Measurements from ENCODE around the gene ARSG. TPM values are rescaled to one million over a fixed set of nuclear protein-coding genes. Genes with fewer than 3 reads are reported as not detected.
"Not testable (repeated sequence)": the region's sequence is repeated elsewhere in the genome, so short reads cannot be mapped to it uniquely, and the experiment has no call there.

ARSG gene
- polyA plus RNA-seq, 1 experiment: 1.9 TPM

DNA sequence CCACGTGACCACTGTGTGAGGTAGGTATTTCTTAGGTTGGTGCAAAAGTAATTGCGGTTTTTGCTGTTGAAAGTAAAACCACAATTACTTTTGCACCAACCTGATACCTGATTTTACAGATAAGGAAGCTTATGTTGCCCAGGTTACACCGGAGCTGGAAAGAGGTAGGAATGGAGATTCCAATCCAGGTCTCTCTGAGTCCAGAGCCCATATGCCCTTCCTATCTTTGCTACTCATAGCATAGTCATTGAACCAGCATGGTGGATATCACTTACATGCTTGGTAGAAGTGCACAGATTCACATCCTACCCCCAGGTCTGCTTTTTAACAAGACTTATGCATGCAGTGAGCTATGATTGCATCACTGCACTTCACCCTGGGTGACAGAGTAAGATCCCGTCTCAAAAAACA lies 61.8 kb downstream of the ARSG start:
- DNase-seq (ENCODE audit: low read depth, low spot score): no peak
- Histone ChIP-seq H3K27me3 (ENCODE audit: control insufficient read depth, insufficient read depth, low read length) (no peaks in the 10 kb centered on the region), H3K4me3 (ENCODE audit: low read depth, low read length) (no peak overlapping the region), H3K9me3 (ENCODE audit: control insufficient read depth, insufficient read depth, low read length) (no peaks in the 10 kb centered on the region), H3K27ac (ENCODE audit: low read depth, low read length) (no peak overlapping the region)
- TF ChIP-seq, protein P1, sequence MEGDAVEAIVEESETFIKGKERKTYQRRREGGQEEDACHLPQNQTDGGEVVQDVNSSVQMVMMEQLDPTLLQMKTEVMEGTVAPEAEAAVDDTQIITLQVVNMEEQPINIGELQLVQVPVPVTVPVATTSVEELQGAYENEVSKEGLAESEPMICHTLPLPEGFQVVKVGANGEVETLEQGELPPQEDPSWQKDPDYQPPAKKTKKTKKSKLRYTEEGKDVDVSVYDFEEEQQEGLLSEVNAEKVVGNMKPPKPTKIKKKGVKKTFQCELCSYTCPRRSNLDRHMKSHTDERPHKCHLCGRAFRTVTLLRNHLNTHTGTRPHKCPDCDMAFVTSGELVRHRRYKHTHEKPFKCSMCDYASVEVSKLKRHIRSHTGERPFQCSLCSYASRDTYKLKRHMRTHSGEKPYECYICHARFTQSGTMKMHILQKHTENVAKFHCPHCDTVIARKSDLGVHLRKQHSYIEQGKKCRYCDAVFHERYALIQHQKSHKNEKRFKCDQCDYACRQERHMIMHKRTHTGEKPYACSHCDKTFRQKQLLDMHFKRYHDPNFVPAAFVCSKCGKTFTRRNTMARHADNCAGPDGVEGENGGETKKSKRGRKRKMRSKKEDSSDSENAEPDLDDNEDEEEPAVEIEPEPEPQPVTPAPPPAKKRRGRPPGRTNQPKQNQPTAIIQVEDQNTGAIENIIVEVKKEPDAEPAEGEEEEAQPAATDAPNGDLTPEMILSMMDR (IDR thresholded peaks at IDR 0.05; ENCODE audit: low read depth, low read length): no peak
- CTCF ChIA-PET: interaction anchor here (0.6 to 1.0 kb wide), 2 partner anchors 84 to 152 kb away, joined by 3 read pairs; no protein-coding TSS in a partner anchor
- POLR2A ChIA-PET: interaction anchor here (0.6 kb wide), 1 partner anchor 14 kb away, joined by 4 read pairs; no protein-coding TSS in a partner anchor

DNA sequence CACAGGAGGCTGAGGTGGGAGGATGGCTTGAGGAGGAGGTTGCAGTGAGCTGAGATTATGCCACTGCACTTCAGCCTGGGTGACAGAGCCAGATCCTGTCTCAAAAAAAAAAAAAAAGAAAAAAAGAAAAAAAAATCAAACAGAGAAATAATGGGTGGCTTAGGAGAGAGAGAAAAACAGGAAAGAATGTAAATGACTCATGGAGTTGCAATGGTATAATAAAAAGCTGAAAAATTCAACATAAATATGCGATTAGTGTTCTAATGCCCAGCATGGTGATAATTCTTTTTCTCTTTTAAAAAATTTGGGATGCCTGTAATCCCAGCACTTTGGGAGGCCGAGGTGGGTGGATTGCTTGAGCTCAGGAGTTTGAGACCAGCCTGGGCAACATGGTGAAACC lies 63.0 kb downstream of the ARSG start:
- H3K27me3 ChIP-seq (ENCODE audit: control insufficient read depth, insufficient read depth, low read length); H3K9me3 ChIP-seq (ENCODE audit: control insufficient read depth, insufficient read depth, low read length); DNase-seq (ENCODE audit: low read depth, low spot score); H3K4me3 ChIP-seq (ENCODE audit: low read depth, low read length): not testable (repeated sequence)
- peak overlapping the region; percentile 47 for H3K27ac ChIP-seq (ENCODE audit: low read depth, low read length)
- POLR2A ChIA-PET: interaction anchor here (0.7 to 0.9 kb wide), 4 partner anchors 10 to 46 kb away, joined by 3 to 9 read pairs (median 4); no protein-coding TSS in a partner anchor
- CTCF ChIA-PET: interaction anchor here (0.6 to 2.2 kb wide), 4 partner anchors 45 to 871 kb away, joined by 3 to 11 read pairs (median 5); no protein-coding TSS in a partner anchor

DNA sequence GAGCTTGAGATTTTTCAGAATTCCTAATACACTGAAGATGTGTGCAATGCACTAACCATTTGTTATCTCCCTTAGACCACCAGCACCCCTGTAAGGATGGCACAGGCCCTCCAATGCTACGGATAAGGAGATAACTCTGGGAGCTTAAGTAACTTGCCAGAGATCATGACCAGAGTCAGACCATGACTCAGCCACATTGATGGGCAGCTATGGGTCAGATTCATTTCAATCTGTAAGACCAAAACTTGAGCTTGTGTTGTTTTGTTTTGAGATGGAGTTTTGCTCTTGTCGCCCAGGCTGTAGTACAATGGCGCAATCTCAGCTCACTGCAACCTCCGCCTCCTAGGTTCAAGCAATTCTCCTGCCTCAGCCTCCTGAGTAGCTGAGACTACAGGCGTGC lies 63.8 kb downstream of the ARSG start:
- CTCF ChIA-PET: interaction anchor here (0.6 to 2.2 kb wide), 4 partner anchors 44 to 872 kb away, joined by 3 to 11 read pairs (median 5); no protein-coding TSS in a partner anchor
- not testable (repeated sequence) for DNase-seq (ENCODE audit: low read depth, low spot score); H3K27me3 ChIP-seq (ENCODE audit: control insufficient read depth, insufficient read depth, low read length); H3K4me3 ChIP-seq (ENCODE audit: low read depth, low read length); H3K27ac ChIP-seq (ENCODE audit: low read depth, low read length); H3K9me3 ChIP-seq (ENCODE audit: control insufficient read depth, insufficient read depth, low read length)
- POLR2A ChIA-PET: interaction anchor here (0.5 to 0.9 kb wide), 4 partner anchors 11 to 93 kb away, joined by 3 to 7 read pairs (median 4); no protein-coding TSS in a partner anchor

DNA sequence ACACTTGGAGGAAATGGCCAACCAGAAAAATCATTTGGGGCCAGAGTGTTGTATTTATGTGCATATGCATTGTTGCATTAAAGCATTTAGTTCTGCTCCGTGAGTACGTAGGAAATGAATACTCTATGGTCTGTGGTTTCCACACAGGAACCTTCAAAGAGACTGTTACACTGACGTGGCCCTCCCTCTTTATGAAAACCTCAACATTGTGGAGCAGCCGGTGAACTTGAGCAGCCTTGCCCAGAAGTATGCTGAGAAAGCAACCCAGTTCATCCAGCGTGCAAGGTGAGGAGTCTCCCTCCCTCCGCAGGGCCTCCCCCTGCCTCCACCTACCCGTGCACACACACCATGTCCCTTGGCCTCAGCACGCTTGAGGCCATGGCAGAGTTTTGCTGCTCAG lies 65.2 kb downstream of the ARSG start:
- Histone ChIP-seq H3K27me3 (ENCODE audit: control insufficient read depth, insufficient read depth, low read length) (no peaks in the 10 kb centered on the region), H3K9me3 (ENCODE audit: control insufficient read depth, insufficient read depth, low read length) (no peaks in the 10 kb centered on the region), H3K4me3 (ENCODE audit: low read depth, low read length) (no peak overlapping the region), H3K27ac (ENCODE audit: low read depth, low read length) (no peak overlapping the region)
- no peak for DNase-seq (ENCODE audit: low read depth, low spot score)
- ChIA-PET POLR2A (no interaction called here), CTCF (no interaction called here)
- TF ChIP-seq, protein P1 (IDR thresholded peaks at IDR 0.05; ENCODE audit: low read depth, low read length): no peak

DNA sequence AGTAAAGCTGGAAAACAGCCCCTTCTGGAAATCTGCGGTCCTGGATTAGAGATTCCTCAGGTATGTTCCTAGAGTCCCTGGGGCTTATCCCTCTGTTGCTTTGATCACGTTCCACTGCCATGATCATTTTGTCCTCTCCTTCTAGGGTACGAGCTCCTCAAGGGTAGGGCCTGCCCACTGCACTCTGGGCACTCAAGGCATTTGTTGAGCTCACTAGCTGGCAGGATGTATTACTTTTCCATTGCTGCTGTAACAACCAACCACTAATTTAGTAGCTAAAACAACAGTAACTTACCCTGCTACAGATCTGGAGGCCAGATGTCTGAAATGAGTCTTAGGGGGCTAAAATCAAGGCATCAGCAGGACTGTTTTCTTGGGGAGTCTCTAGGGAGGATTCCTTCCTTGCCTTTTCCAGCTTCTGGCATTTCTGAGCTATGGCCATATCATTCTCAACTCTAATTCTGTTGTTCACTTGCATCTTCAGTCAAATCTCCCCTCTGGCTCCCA lies 65.7 kb downstream of the ARSG start:
- CTCF ChIA-PET: no interaction called here
- POLR2A ChIA-PET: no interaction called here

DNA sequence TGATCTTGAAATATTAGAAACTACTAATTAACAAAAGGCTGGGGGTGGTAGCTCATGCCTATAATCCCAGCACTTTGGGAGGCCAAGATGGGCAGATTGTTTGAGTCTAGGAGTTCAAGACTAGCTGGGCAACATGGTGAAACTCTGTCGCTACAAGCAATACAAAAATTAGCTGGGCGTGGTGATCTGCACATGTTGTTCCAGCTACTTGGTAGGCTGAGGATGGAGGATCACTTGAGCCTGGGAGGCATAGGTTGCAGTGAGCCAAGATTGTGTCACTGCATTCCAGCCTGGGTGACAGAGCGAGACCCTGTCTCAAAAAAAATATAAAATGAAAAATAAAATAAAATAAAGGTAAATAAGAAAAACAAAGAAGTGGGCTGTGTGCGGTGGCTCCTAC lies 66.6 kb downstream of the ARSG start:
- no peaks in the 10 kb centered on the region for H3K9me3 ChIP-seq (ENCODE audit: control insufficient read depth, insufficient read depth, low read length)
- no peaks in the 10 kb centered on the region for H3K27me3 ChIP-seq (ENCODE audit: control insufficient read depth, insufficient read depth, low read length)
- ChIA-PET POLR2A (no interaction called here), CTCF (no interaction called here)
- no peak for DNase-seq (ENCODE audit: low read depth, low spot score)
- TF ChIP-seq, protein P1 (IDR thresholded peaks at IDR 0.05; ENCODE audit: low read depth, low read length): no peak
- no peak overlapping the region for H3K4me3 ChIP-seq (ENCODE audit: low read depth, low read length)
- no peak overlapping the region for H3K27ac ChIP-seq (ENCODE audit: low read depth, low read length)

More for the DNA sequence above, 65.7 kb downstream of the ARSG start:
- Histone ChIP-seq H3K27ac (ENCODE audit: low read depth, low read length) (no peak overlapping the region), H3K27me3 (ENCODE audit: control insufficient read depth, insufficient read depth, low read length) (no peaks in the 10 kb centered on the region), H3K4me3 (ENCODE audit: low read depth, low read length) (no peak overlapping the region), H3K9me3 (ENCODE audit: control insufficient read depth, insufficient read depth, low read length) (no peaks in the 10 kb centered on the region)
- TF ChIP-seq, protein P1 (IDR thresholded peaks at IDR 0.05; ENCODE audit: low read depth, low read length): no peak
- DNase-seq (ENCODE audit: low read depth, low spot score): no peak
